Measurements from ENCODE around the gene UBC.
"Not testable (repeated sequence)": the region's sequence is repeated elsewhere in the genome, so short reads cannot be mapped to it uniquely, and the experiment has no call there.

The UBC gene

GRCh38 chr12:124939421-124940142 is 25.1 kb upstream of the UBC start:
- Mint-ChIP-seq H3K27ac (no peak overlapping the region), H3K4me3 (no peak overlapping the region), H3K27me3 (ENCODE audit: low read depth, poor library complexity) (peaks cover 4% of the 10 kb centered on the region), H3K4me1 (no peaks in the 10 kb centered on the region), H3K9me3 (peaks cover 3% of the 10 kb centered on the region), H3K36me3 (ENCODE audit: low read depth) (peaks cover 9% of the 10 kb centered on the region)
- peak; percentile 92 for DNase-seq
- no peak for TF ChIP-seq CTCF (IDR thresholded peaks at IDR 0.05)

- Mint-ChIP-seq H3K4me3 (no peak overlapping the region), H3K36me3 (ENCODE audit: low read depth) (peaks cover 9% of the 10 kb centered on the region), H3K27me3 (ENCODE audit: low read depth, poor library complexity) (peaks cover 4% of the 10 kb centered on the region), H3K9me3 (peaks cover 3% of the 10 kb centered on the region), H3K27ac (no peak overlapping the region), H3K4me1 (no peaks in the 10 kb centered on the region)
- peak; percentile 59 for DNase-seq
- no peak for TF ChIP-seq CTCF (IDR thresholded peaks at IDR 0.05)
Measured at GRCh38 chr12:124939079-124939420, 24.6 kb upstream of the UBC start.

- Mint-ChIP-seq H3K4me1 (peaks cover 2% of the 10 kb centered on the region), H3K36me3 (ENCODE audit: low read depth) (peaks cover 9% of the 10 kb centered on the region), H3K9me3 (peaks cover 3% of the 10 kb centered on the region), H3K27me3 (ENCODE audit: low read depth, poor library complexity) (peaks cover 4% of the 10 kb centered on the region), H3K4me3 (no peak overlapping the region), H3K27ac (no peak overlapping the region)
- TF ChIP-seq CTCF (IDR thresholded peaks at IDR 0.05) = no peak
- DNase-seq = no peak
Measured at GRCh38 chr12:124938587-124938986, 24.1 kb upstream of the UBC start.

- Mint-ChIP-seq H3K4me3 (peak overlapping the region; percentile 28), H3K27ac (no peak overlapping the region), H3K9me3 (peaks cover 3% of the 10 kb centered on the region), H3K36me3 (ENCODE audit: low read depth) (peaks cover 5% of the 10 kb centered on the region), H3K27me3 (ENCODE audit: low read depth, poor library complexity) (peaks cover 4% of the 10 kb centered on the region), H3K4me1 (peaks cover 4% of the 10 kb centered on the region)
- no peak for DNase-seq
- no peak for TF ChIP-seq CTCF (IDR thresholded peaks at IDR 0.05)
Measured at GRCh38 chr12:124938108-124938507, 23.7 kb upstream of the UBC start.

GRCh38 chr12:124931528-124931927 is 17.1 kb upstream of the UBC start:
- H3K27me3 Mint-ChIP-seq (ENCODE audit: low read depth, poor library complexity) = peaks cover 14% of the 10 kb centered on the region
- H3K4me1 Mint-ChIP-seq, H3K4me3 Mint-ChIP-seq: not testable (repeated sequence)

GRCh38 chr12:124930586-124930985 is 16.1 kb upstream of the UBC start:
- no peak for DNase-seq
- H3K27me3 Mint-ChIP-seq (ENCODE audit: low read depth, poor library complexity) = peaks cover 14% of the 10 kb centered on the region
- peaks cover 11% of the 10 kb centered on the region for H3K9me3 Mint-ChIP-seq
- H3K27ac Mint-ChIP-seq = no peak overlapping the region
- TF ChIP-seq CTCF (IDR thresholded peaks at IDR 0.05) = no peak
- H3K4me1 Mint-ChIP-seq = peaks cover 9% of the 10 kb centered on the region
- peaks cover 3% of the 10 kb centered on the region for H3K36me3 Mint-ChIP-seq (ENCODE audit: low read depth)
- no peak overlapping the region for H3K4me3 Mint-ChIP-seq

More at GRCh38 chr12:124931528-124931927, 17.1 kb upstream of the UBC start:
- H3K27ac Mint-ChIP-seq; H3K36me3 Mint-ChIP-seq (ENCODE audit: low read depth); DNase-seq: not testable (repeated sequence)
- peaks cover 11% of the 10 kb centered on the region for H3K9me3 Mint-ChIP-seq
